ENCODE measurements around the gene NR3C2. TPM values are rescaled to one million over a fixed set of nuclear protein-coding genes. Genes with fewer than 3 reads are reported as not detected.

The NR3C2 gene
- total and polyA plus RNA-seq, 2 of the 4 experiments (the other 2 are of a cell fraction), result 1.1 to 2.3 TPM

GRCh38 chr4:148286012-148286411 lies 156.2 kb downstream of the NR3C2 start:
- intact Hi-C loops (cut with micrococcal nuclease) (no loop called here), in situ Hi-C loops (cut with MboI; ENCODE audit: low sequenced_read_pairs) (no loop called here), dilution Hi-C loops (cut with HindIII; ENCODE audit: low sequenced_read_pairs, unreplicated experiment) (no loop called here)
- Histone ChIP-seq H4K5ac (ENCODE audit: low read depth, low read length) (no peak overlapping the region), H4K91ac (ENCODE audit: insufficient read depth, low read depth, low read length) (no peak overlapping the region), H2BK20ac (ENCODE audit: low read depth, low read length) (no peak overlapping the region), H3K56ac (ENCODE audit: extremely low read depth, insufficient read depth, low read length) (no peak overlapping the region), H2BK120ac (ENCODE audit: low read depth, low read length) (no peak overlapping the region), H4K8ac (ENCODE audit: low read depth in 2 of 2, low read length in 2 of 2) (no peak overlapping the region), H2BK15ac (ENCODE audit: low read depth, low read length) (no peak overlapping the region), H4K20me1 (ENCODE audit: insufficient read depth, low read length) (no peaks in the 10 kb centered on the region), H3K14ac (replicated peaks; ENCODE audit: low read depth, low read length) (no peak overlapping the region), H3K27me3 (ENCODE audit: control insufficient read depth, insufficient read depth, low read length) (no peaks in the 10 kb centered on the region), H3K18ac (ENCODE audit: low read depth, low read length) (no peak overlapping the region), H3K4me3 (ENCODE audit: insufficient read depth, low read depth, low read length) (no peak overlapping the region), H3K23ac (ENCODE audit: low read depth, low read length) (no peak overlapping the region), H2AK9ac (replicated peaks; ENCODE audit: low read depth, low read length, poor library complexity) (no peak overlapping the region), H3K4me2 (ENCODE audit: low read depth, low read length) (no peak overlapping the region), H3K79me1 (ENCODE audit: low read depth in 1 of 2, low read length in 2 of 2) (no peaks in the 10 kb centered on the region), H3K9me1 (ENCODE audit: insufficient read depth, low read length) (no peaks in the 10 kb centered on the region), H3K4me1 (ENCODE audit: control insufficient read depth, insufficient read depth, low read length) (no peaks in the 10 kb centered on the region), H3K9me3 (ENCODE audit: control insufficient read depth, insufficient read depth, low read length) (no peaks in the 10 kb centered on the region), H3K27ac (ENCODE audit: insufficient read depth, low read length) (no peak overlapping the region), H2BK5ac (ENCODE audit: low read depth, low read length, poor library complexity, severe bottlenecking) (no peak overlapping the region), H3K4ac (ENCODE audit: low read depth, low read length) (no peak overlapping the region), H3K9ac (ENCODE audit: low read depth, low read length) (no peak overlapping the region), H2AK5ac (ENCODE audit: low read depth, low read length) (no peak overlapping the region), H2AFZ (replicated peaks; ENCODE audit: low read length, poor library complexity) (no peak overlapping the region), H3K36me3 (ENCODE audit: control insufficient read depth, insufficient read depth, low read length) (no peaks in the 10 kb centered on the region)
- BruUV-seq (replicated peaks), result no TSS peak
- ATAC-seq (ENCODE audit: low read depth) (no peak), DNase-seq (no peak)
- ChIA-PET POLR2A (ENCODE audit: unreplicated experiment) (no interaction called here), CTCF (interaction anchor here (2.0 kb wide), 1 partner anchor 26 kb away, joined by 5 read pairs; no protein-coding TSS in a partner anchor)
- TF ChIP-seq CEBPB (IDR thresholded peaks at IDR 0.05; ENCODE audit: low read depth, low read length), result no peak
- TF ChIP-seq BHLHE40 (IDR thresholded peaks at IDR 0.05; ENCODE audit: low read depth, low read length), result no peak
- TF ChIP-seq MAZ (IDR thresholded peaks at IDR 0.05; ENCODE audit: borderline replicate concordance, low read depth, low read length), result no peak
- TF ChIP-seq FOS (IDR thresholded peaks at IDR 0.05; ENCODE audit: low read depth, low read length), result no peak
- no peak for TF ChIP-seq CTCF (conservative IDR thresholded peaks at IDR 0.05; ENCODE audit: low read depth, low read length)
- TF ChIP-seq CHD1 (IDR thresholded peaks at IDR 0.05; ENCODE audit: low read depth, low read length), result no peak
- no peak for TF ChIP-seq POLR2A (IDR thresholded peaks at IDR 0.05; ENCODE audit: low read depth, low read length)
- no peak for TF ChIP-seq RCOR1 (IDR thresholded peaks at IDR 0.05; ENCODE audit: insufficient replicate concordance, low read length)

Data from IMR-90 (cell line).